ENCODE data around the gene PABPN1L.

The PABPN1L gene

DNA sequence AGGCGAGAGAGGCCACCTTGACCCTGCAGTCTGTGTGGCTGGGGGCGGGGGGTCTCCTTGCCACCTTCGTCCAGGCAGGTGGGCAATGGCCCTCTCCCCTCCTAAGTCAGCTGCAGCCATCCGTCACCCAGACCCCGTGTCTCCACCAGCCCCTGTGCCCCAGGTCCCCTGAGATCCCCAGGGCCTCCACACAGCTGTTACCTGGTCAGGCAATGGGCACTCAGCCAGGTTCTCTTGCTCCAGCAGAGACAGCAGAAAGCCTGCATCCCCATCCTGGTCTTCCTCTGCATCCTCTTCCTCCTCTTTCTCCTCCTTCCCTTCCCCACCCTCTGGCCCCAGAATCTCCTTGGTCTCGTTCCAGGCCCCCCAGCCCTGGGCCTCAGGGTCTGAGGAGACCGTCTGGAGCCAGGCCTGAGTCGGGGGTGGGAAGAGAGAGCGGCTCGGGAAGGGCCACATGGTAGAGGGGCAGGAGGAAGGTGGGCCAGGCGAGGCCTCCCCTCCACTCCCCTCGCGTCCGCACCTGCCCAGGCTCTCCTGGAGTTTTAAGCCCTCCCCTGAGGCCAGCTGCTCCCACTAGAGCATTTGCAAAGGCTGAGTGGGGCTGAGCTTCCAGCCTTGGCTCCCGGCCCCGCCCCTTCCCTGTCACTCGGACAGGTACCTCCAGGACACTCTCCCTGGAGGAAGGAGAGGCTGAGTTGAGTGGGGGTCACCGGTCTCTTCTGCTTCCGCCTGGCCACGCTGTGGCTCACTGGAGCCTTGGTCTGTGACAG lies at the start of gene PABPN1L:
TSS of gene PABPN1L (minus strand) at position 510 of the 770 bp plus-strand sequence. CDS start at position 456, 54 bp downstream.
- Histone ChIP-seq H3K9ac (ENCODE audit: insufficient read length, low read depth) (no peak within 1 kb of the TSS), H3K36me3 (ENCODE audit: insufficient read depth, insufficient read length, low read length) (peaks cover 22% of the 10 kb centered on the region), H3K4me1 (ENCODE audit: insufficient read depth, insufficient read length) (peaks cover 22% of the 10 kb centered on the region), H3K27me3 (ENCODE audit: insufficient read depth, insufficient read length) (no peaks in the 10 kb centered on the region), H3K9me3 (ENCODE audit: insufficient read depth, low read length) (no peaks in the 10 kb centered on the region), H3K4me3 (ENCODE audit: insufficient read length, low read depth) (no peak within 1 kb of the TSS)
- no peak for DNase-seq (ENCODE audit: low read depth, low spot score)
- TF ChIP-seq YY1 (IDR thresholded peaks at IDR 0.05; ENCODE audit: insufficient read depth, insufficient read length) (no peak), ZNF274 (IDR thresholded peaks at IDR 0.05; ENCODE audit: low read depth, low read length) (no peak), SUZ12 (IDR thresholded peaks at IDR 0.05; ENCODE audit: extremely low read depth, insufficient read depth, insufficient read length) (no peak)

GRCh38 chr16:88915639-88916327 lies 49.3 kb upstream of the PABPN1L start:
- Histone ChIP-seq H3K27me3 (ENCODE audit: insufficient read depth, insufficient read length) (no peaks in the 10 kb centered on the region), H3K4me3 (ENCODE audit: insufficient read length, low read depth) (no peak overlapping the region), H3K4me1 (ENCODE audit: insufficient read depth, insufficient read length) (peaks cover 33% of the 10 kb centered on the region), H3K9ac (ENCODE audit: insufficient read length, low read depth) (no peak overlapping the region), H3K36me3 (ENCODE audit: insufficient read depth, insufficient read length, low read length) (no peaks in the 10 kb centered on the region), H3K9me3 (ENCODE audit: insufficient read depth, low read length) (peaks cover 25% of the 10 kb centered on the region)
- DNase-seq (ENCODE audit: low read depth, low spot score) = no peak
- TF ChIP-seq YY1 (IDR thresholded peaks at IDR 0.05; ENCODE audit: insufficient read depth, insufficient read length) = no peak
- TF ChIP-seq SUZ12 (IDR thresholded peaks at IDR 0.05; ENCODE audit: extremely low read depth, insufficient read depth, insufficient read length) = no peak
- no peak for TF ChIP-seq ZNF274 (IDR thresholded peaks at IDR 0.05; ENCODE audit: low read depth, low read length)

GRCh38 chr16:88914750-88915368 lies 48.4 kb upstream of the PABPN1L start:
- H3K36me3 ChIP-seq (ENCODE audit: insufficient read depth, insufficient read length, low read length) = no peaks in the 10 kb centered on the region
- no peaks in the 10 kb centered on the region for H3K27me3 ChIP-seq (ENCODE audit: insufficient read depth, insufficient read length)
- H3K9me3 ChIP-seq (ENCODE audit: insufficient read depth, low read length) = peaks cover 23% of the 10 kb centered on the region
- no peak for TF ChIP-seq SUZ12 (IDR thresholded peaks at IDR 0.05; ENCODE audit: extremely low read depth, insufficient read depth, insufficient read length)
- TF ChIP-seq ZNF274 (IDR thresholded peaks at IDR 0.05; ENCODE audit: low read depth, low read length) = no peak
- TF ChIP-seq YY1 (IDR thresholded peaks at IDR 0.05; ENCODE audit: insufficient read depth, insufficient read length) = no peak
- no peak overlapping the region for H3K4me3 ChIP-seq (ENCODE audit: insufficient read length, low read depth)
- no peak for DNase-seq (ENCODE audit: low read depth, low spot score)
- peaks cover 36% of the 10 kb centered on the region for H3K4me1 ChIP-seq (ENCODE audit: insufficient read depth, insufficient read length)
- H3K9ac ChIP-seq (ENCODE audit: insufficient read length, low read depth) = peak overlapping the region; percentile 37

DNA sequence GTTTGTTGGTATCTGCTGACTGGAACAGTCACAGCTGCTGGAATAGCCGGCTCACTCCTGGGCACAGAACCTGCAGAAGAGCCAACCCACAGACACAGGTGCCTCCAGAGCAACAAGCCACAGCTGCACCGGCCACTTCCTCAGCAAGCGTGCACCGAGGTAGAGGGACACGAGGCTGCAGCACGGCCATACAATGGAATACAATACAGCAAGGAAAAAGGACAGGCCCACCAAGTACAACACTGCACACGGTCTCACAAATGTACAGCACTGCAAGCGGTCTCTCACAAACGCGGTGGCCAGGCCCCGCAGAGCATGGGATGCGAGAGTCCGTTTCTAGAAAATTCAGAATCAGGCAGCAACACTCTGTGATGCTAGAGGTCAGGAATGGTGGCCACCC lies 47.4 kb upstream of the PABPN1L start:
- H3K27me3 ChIP-seq (ENCODE audit: insufficient read depth, insufficient read length) = no peaks in the 10 kb centered on the region
- peaks cover 14% of the 10 kb centered on the region for H3K9me3 ChIP-seq (ENCODE audit: insufficient read depth, low read length)
- peaks cover 36% of the 10 kb centered on the region for H3K4me1 ChIP-seq (ENCODE audit: insufficient read depth, insufficient read length)
- no peaks in the 10 kb centered on the region for H3K36me3 ChIP-seq (ENCODE audit: insufficient read depth, insufficient read length, low read length)
- no peak for DNase-seq (ENCODE audit: low read depth, low spot score)
- no peak overlapping the region for H3K9ac ChIP-seq (ENCODE audit: insufficient read length, low read depth)
- H3K4me3 ChIP-seq (ENCODE audit: insufficient read length, low read depth) = no peak overlapping the region
- TF ChIP-seq SUZ12 (IDR thresholded peaks at IDR 0.05; ENCODE audit: extremely low read depth, insufficient read depth, insufficient read length) (no peak), YY1 (IDR thresholded peaks at IDR 0.05; ENCODE audit: insufficient read depth, insufficient read length) (no peak)

DNA sequence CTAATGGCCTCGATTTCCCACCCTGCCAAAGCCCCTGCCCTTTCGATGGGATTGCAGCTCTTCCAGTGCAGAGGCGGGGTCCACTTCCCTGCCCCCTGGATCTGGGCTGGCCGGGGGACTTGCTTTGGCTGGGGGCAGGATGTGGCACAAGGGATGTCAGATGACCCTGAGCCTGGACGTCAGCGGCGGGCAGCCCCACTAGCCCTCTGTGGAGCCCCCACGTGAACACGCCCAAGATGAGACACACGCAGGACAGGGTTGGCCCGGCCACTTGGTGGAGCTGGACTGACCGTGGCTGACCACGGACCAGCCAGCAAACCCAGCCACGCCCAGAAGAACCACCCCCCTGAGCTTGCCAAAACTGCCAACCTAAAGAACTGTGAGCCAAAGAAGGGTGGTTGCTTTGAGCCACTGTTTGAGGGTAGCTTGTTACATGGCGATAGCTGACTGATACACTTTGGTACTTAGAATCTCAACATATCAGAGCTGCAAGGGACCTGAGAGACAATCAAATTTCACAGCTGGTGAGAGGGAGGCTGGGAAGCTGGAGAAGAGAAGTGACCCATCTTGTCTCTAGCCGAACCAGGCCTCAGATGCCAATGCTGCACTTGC lies 46.6 kb upstream of the PABPN1L start:
- Histone ChIP-seq H3K27me3 (ENCODE audit: insufficient read depth, insufficient read length) (no peaks in the 10 kb centered on the region), H3K9me3 (ENCODE audit: insufficient read depth, low read length) (peaks cover 6% of the 10 kb centered on the region; the same call in 1 of the 2 replicates), H3K36me3 (ENCODE audit: insufficient read depth, insufficient read length, low read length) (no peaks in the 10 kb centered on the region), H3K4me1 (ENCODE audit: insufficient read depth, insufficient read length) (peaks cover 36% of the 10 kb centered on the region), H3K4me3 (ENCODE audit: insufficient read length, low read depth) (no peak overlapping the region), H3K9ac (ENCODE audit: insufficient read length, low read depth) (peak overlapping the region; percentile 58)
- DNase-seq (ENCODE audit: low read depth, low spot score) = no peak
- TF ChIP-seq ZNF274 (IDR thresholded peaks at IDR 0.05; ENCODE audit: low read depth, low read length) = no peak
- no peak for TF ChIP-seq SUZ12 (IDR thresholded peaks at IDR 0.05; ENCODE audit: extremely low read depth, insufficient read depth, insufficient read length)
- no peak for TF ChIP-seq YY1 (IDR thresholded peaks at IDR 0.05; ENCODE audit: insufficient read depth, insufficient read length)

DNA sequence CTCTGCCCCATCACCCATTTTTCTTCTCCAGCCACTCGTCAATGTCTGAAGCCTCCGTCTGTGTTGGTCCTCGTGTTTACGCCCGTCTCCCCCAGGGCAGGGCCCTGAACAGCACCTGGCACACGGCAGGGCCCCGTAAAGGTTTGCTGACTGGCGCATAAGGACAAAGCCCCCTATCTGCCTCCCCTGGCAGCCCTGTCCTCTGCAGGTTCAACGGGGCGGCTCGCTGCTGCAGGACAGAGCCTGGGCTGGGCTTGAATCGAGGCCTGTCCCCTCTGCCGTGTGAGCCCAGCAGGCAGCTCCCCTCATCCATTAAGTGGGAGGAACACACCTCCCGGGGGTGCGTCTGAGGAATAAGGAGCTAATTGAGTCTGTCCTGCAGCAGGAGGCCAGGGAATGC lies 46.1 kb upstream of the PABPN1L start:
- no peaks in the 10 kb centered on the region for H3K36me3 ChIP-seq (ENCODE audit: insufficient read depth, insufficient read length, low read length)
- TF ChIP-seq YY1 (IDR thresholded peaks at IDR 0.05; ENCODE audit: insufficient read depth, insufficient read length) (no peak), ZNF274 (IDR thresholded peaks at IDR 0.05; ENCODE audit: low read depth, low read length) (no peak), SUZ12 (IDR thresholded peaks at IDR 0.05; ENCODE audit: extremely low read depth, insufficient read depth, insufficient read length) (no peak)
- H3K4me1 ChIP-seq (ENCODE audit: insufficient read depth, insufficient read length) = peaks cover 33% of the 10 kb centered on the region
- no peak for DNase-seq (ENCODE audit: low read depth, low spot score)
- H3K9ac ChIP-seq (ENCODE audit: insufficient read length, low read depth) = peak overlapping the region; percentile 58
- no peak overlapping the region for H3K4me3 ChIP-seq (ENCODE audit: insufficient read length, low read depth)
- no peaks in the 10 kb centered on the region for H3K27me3 ChIP-seq (ENCODE audit: insufficient read depth, insufficient read length)
- peaks cover 5% of the 10 kb centered on the region; the same call in 1 of the 2 replicates for H3K9me3 ChIP-seq (ENCODE audit: insufficient read depth, low read length)
